Activated CD4-positive, alpha-beta memory T cell treated with anti-CD3 and anti-CD28 coated beads, Interleukin-2, amount 10 ng/mL, durations not matched to agents 7 days and 5 days (primary cell): Measurements from ENCODE around the gene ZBP1. TPM values are rescaled to one million over a fixed set of nuclear protein-coding genes. Genes with fewer than 3 reads are reported as not detected.

Experiments
- CTCF ChIA-PET: fragments of 350-600 bp; sonication (Branson Sonifier 250); formaldehyde crosslinking; loops from one replicate; lab custom pipeline; 2021; ENCODE audit warnings: antibody characterized with exemption, inconsistent platforms; lab: Charles Lee
- POLR2A ChIA-PET: fragments of 350-600 bp; sonication (Branson Sonifier 250); formaldehyde crosslinking; loops from one replicate; lab custom pipeline; 2021; ENCODE audit warnings: antibody characterized with exemption; lab: Charles Lee
- DNase-seq: peaks from one replicate; pipeline ENCODE4 v3.0.0-alpha.2; 2020
- H3K27ac Mint-ChIP-seq: one replicate; pipeline ENCODE4 v1.8.0; 2021; ENCODE audit warnings: mild to moderate bottlenecking, mixed read lengths
- H3K27me3 Mint-ChIP-seq: one replicate; pipeline ENCODE4 v1.8.0; 2021; ENCODE audit warnings: mixed read lengths
- H3K36me3 Mint-ChIP-seq: one replicate; pipeline ENCODE4 v1.8.0; 2021; ENCODE audit warnings: low read depth, mixed read lengths
- H3K4me1 Mint-ChIP-seq: one replicate; pipeline ENCODE4 v1.8.0; 2021; ENCODE audit warnings: mixed read lengths
- H3K4me3 Mint-ChIP-seq: one replicate; pipeline ENCODE4 v1.8.0; 2021; ENCODE audit warnings: mild to moderate bottlenecking, mixed read lengths
- H3K9me3 Mint-ChIP-seq: one replicate; pipeline ENCODE4 v1.8.0; 2021; ENCODE audit warnings: mixed read lengths
- total RNA-seq, 2 experiments: library from RNA; stranded (reverse); gene quantifications; one replicate each; pipeline ENCODE4 v1.2.3, GENCODE V29; 2021

Gene ZBP1
- total RNA-seq, 2 experiments from 2014 or later, result 51.9 to 57.7 TPM

GRCh38 chr20:57655809-57656155 is 35.6 kb upstream of the ZBP1 start:
- ChIA-PET CTCF (interaction anchor here (1.4 kb wide), 1 partner anchor 524 kb away, joined by 3 read pairs; no protein-coding TSS in a partner anchor), POLR2A (no interaction called here)
- no peaks in the 10 kb centered on the region for H3K36me3 Mint-ChIP-seq
- DNase-seq, result peak; percentile 14
- no peak overlapping the region for H3K4me3 Mint-ChIP-seq
- no peak overlapping the region for H3K27ac Mint-ChIP-seq
- peaks cover 11% of the 10 kb centered on the region for H3K4me1 Mint-ChIP-seq
- peaks cover 2% of the 10 kb centered on the region for H3K27me3 Mint-ChIP-seq
- no peaks in the 10 kb centered on the region for H3K9me3 Mint-ChIP-seq

DNA sequence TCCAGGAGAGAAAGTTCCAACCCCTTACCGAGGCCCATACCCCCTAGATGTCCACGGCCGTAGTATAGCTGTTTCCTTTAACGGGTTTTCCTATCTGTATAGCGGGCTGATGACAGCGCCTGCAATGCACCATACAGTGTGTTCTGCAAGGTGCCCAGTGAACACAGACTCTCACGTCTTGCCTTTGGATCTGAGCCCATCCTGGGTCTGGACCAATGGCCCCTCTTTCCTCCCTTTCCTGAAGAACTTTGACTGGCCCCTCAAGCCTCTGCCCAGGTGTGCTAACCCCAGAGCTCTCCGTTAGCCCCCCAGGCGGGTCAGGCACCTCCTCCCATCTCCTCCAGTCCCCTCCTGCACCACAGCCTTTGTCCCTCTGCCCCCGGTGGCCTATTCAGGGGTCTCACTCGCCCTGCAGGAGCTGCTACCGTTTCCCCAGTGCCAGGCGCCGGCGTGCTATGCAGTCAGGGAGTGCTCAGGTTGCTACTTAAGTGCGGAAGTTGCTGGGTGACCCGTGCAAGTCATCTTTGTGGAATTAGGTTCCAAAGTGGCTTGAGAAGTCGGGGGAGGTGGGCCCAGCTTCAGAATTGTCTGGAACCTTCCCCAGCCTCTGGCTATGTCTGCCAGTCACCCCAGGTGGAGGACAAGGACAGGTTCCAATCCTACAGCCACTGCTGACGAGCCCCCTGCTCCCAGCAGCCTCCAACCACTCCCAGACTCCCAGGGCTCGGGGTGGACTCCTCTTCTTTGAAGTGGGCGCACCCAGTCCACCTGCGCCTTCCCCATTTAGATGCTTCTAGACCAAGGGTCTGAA is 35.0 kb upstream of the ZBP1 start:
- H3K36me3 Mint-ChIP-seq, result no peaks in the 10 kb centered on the region
- H3K27ac Mint-ChIP-seq, result no peak overlapping the region
- DNase-seq, result peak; percentile 14
- no peaks in the 10 kb centered on the region for H3K9me3 Mint-ChIP-seq
- peaks cover 11% of the 10 kb centered on the region for H3K4me1 Mint-ChIP-seq
- CTCF ChIA-PET, result interaction anchor here (0.7 to 2.0 kb wide), 5 partner anchors 12 to 1051 kb away, joined by 3 to 7 read pairs (median 5); no protein-coding TSS in a partner anchor
- H3K27me3 Mint-ChIP-seq, result peaks cover 2% of the 10 kb centered on the region
- H3K4me3 Mint-ChIP-seq, result no peak overlapping the region
- POLR2A ChIA-PET, result no interaction called here

GRCh38 chr20:57654363-57654997 is 34.3 kb upstream of the ZBP1 start:
- Mint-ChIP-seq H3K4me1 (peaks cover 11% of the 10 kb centered on the region), H3K27me3 (peaks cover 2% of the 10 kb centered on the region), H3K9me3 (no peaks in the 10 kb centered on the region), H3K4me3 (no peak overlapping the region), H3K27ac (no peak overlapping the region), H3K36me3 (no peaks in the 10 kb centered on the region)
- POLR2A ChIA-PET, result interaction anchor here (0.9 to 1.2 kb wide), 3 partner anchors 32 to 35 kb away, joined by 3 to 5 read pairs (median 5); partner anchors contain the start of gene ZBP1
- peak; percentile 60 for DNase-seq
- CTCF ChIA-PET, result interaction anchor here (0.7 to 2.3 kb wide), 13 partner anchors 11 to 1052 kb away, joined by 3 to 12 read pairs (median 5); partner anchors contain the start of gene ZBP1

DNA sequence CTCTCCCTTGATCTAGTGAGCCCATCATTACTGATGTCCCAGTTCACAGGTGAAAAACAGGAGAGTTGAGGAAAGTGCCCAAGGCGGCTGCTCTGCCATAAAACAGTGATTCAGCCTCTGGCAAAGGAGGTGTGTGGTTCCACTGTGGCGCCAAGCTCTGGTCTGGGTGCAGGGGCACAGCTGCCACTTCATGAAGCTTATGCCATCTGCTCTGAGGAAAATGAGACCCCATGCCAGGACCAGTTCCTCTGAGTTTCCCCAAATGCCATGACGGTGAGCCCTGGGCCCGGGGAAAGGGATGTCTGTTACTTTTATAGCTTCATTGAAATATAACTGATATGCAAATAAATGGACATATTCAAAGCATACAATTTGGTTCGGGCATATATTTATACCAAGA is 33.7 kb upstream of the ZBP1 start:
- H3K27ac Mint-ChIP-seq, result no peak overlapping the region
- ChIA-PET CTCF (interaction anchor here (0.5 to 2.3 kb wide), 16 partner anchors 11 to 585 kb away, joined by 3 to 12 read pairs (median 4); partner anchors contain the start of gene ZBP1), POLR2A (interaction anchor here (0.9 to 1.2 kb wide), 3 partner anchors 31 to 35 kb away, joined by 3 to 5 read pairs (median 5); partner anchors contain the start of gene ZBP1)
- H3K4me1 Mint-ChIP-seq, result peaks cover 9% of the 10 kb centered on the region
- H3K36me3 Mint-ChIP-seq, result no peaks in the 10 kb centered on the region
- no peaks in the 10 kb centered on the region for H3K9me3 Mint-ChIP-seq
- peak; percentile 14 for DNase-seq
- H3K4me3 Mint-ChIP-seq, result no peak overlapping the region
- H3K27me3 Mint-ChIP-seq, result peaks cover 2% of the 10 kb centered on the region

DNA sequence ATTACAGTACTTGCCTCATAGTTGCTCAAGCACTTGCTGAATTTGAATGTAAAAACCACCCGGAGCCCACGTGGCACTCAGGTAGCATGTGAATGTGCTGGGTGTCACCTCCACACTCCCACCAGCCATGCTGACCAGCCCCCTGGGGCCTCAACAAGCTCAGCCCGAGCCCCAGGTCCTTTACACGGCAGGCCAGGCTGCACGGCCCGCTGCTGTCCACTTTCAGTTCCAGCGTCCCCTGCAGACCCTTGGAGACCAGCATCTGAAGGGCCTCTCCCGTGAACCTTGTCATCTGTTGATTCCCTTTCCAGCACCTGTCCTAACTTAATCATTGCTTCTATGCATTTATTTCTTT is 33.3 kb upstream of the ZBP1 start:
- no peaks in the 10 kb centered on the region for H3K9me3 Mint-ChIP-seq
- peaks cover 9% of the 10 kb centered on the region for H3K4me1 Mint-ChIP-seq
- DNase-seq, result peak; percentile 10
- H3K27ac Mint-ChIP-seq, result no peak overlapping the region
- H3K27me3 Mint-ChIP-seq, result peaks cover 2% of the 10 kb centered on the region
- CTCF ChIA-PET, result interaction anchor here (0.5 to 2.3 kb wide), 16 partner anchors 10 to 585 kb away, joined by 3 to 12 read pairs (median 4); partner anchors contain the start of gene ZBP1
- no peak overlapping the region for H3K4me3 Mint-ChIP-seq
- POLR2A ChIA-PET, result interaction anchor here (0.9 to 1.2 kb wide), 3 partner anchors 31 to 34 kb away, joined by 3 to 5 read pairs (median 5); partner anchors contain the start of gene ZBP1
- no peaks in the 10 kb centered on the region for H3K36me3 Mint-ChIP-seq

DNA sequence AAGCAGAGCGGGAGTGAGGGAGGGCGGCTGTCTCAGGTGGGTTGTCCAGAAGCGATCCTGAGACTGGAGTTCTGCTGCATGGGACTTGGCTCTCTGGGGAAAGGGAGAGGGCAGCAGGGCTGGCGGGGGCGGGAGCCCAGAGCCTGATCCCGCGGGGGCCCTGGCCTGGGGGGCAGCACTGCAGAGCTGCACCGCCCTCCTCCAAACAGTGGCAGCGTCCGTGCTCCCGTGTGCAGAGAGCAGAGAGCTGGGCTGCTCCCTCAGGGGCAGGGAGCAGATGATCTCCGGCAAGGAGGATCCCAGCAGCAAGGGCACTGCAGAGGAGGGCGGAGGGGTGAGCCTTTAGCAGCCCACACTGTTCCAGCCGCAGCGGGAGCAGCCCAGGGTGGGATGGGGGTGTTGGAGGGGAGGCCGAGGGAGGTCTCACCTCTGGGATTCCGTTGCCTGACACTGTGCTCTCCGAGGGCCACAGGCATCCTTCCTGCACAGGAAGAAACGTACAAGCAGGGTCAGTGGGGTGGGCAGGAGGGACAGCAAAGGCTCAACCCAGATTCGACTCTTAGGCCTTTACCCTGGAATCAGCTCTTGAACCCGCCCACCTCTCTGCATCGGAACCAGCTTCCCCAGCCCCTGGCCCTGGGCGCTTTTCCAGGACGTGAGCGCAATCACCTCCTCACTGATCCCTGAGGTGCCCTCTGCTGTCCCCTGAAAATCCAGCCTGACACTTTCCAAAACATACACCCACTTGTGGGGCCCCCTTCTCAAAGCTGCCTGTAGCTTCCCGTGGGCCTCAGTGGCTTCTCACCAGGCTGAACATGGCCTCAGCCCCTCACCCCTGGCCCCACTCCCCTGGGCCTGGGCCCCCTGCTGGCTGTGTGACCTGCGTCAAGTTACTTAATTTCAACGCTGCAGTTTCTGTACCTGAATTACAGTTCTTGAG is 32.6 kb upstream of the ZBP1 start:
- peaks cover 3% of the 10 kb centered on the region for H3K4me1 Mint-ChIP-seq
- ChIA-PET CTCF (interaction anchor here (0.9 to 2.3 kb wide), 8 partner anchors 25 to 530 kb away, joined by 3 to 12 read pairs (median 6); partner anchors contain the start of gene ZBP1), POLR2A (interaction anchor here (1.1 kb wide), 1 partner anchor 30 kb away, joined by 5 read pairs; no protein-coding TSS in a partner anchor)
- no peak overlapping the region for H3K27ac Mint-ChIP-seq
- peak; percentile 15 for DNase-seq
- H3K4me3 Mint-ChIP-seq, result no peak overlapping the region
- no peaks in the 10 kb centered on the region for H3K9me3 Mint-ChIP-seq
- no peaks in the 10 kb centered on the region for H3K36me3 Mint-ChIP-seq
- H3K27me3 Mint-ChIP-seq, result peaks cover 3% of the 10 kb centered on the region

- Mint-ChIP-seq H3K36me3 (no peaks in the 10 kb centered on the region), H3K4me1 (no peaks in the 10 kb centered on the region), H3K9me3 (no peaks in the 10 kb centered on the region), H3K27me3 (peaks cover 6% of the 10 kb centered on the region), H3K4me3 (no peak overlapping the region), H3K27ac (no peak overlapping the region)
- CTCF ChIA-PET, result interaction anchor here (0.7 to 2.3 kb wide), 2 partner anchors 29 to 30 kb away, joined by 4 to 12 read pairs; no protein-coding TSS in a partner anchor
- peak; percentile 9 for DNase-seq
- POLR2A ChIA-PET, result no interaction called here
Observed at GRCh38 chr20:57651881-57652605, 31.8 kb upstream of the ZBP1 start.

GRCh38 chr20:57650756-57651483 is 30.7 kb upstream of the ZBP1 start:
- Mint-ChIP-seq H3K4me1 (no peaks in the 10 kb centered on the region), H3K27me3 (peaks cover 9% of the 10 kb centered on the region), H3K4me3 (no peak overlapping the region), H3K36me3 (no peaks in the 10 kb centered on the region), H3K27ac (no peak overlapping the region), H3K9me3 (no peaks in the 10 kb centered on the region)
- ChIA-PET POLR2A (no interaction called here), CTCF (interaction anchor here (0.7 kb wide), 1 partner anchor 28 kb away, joined by 4 read pairs; no protein-coding TSS in a partner anchor)
- DNase-seq, result peak; percentile 12

DNA sequence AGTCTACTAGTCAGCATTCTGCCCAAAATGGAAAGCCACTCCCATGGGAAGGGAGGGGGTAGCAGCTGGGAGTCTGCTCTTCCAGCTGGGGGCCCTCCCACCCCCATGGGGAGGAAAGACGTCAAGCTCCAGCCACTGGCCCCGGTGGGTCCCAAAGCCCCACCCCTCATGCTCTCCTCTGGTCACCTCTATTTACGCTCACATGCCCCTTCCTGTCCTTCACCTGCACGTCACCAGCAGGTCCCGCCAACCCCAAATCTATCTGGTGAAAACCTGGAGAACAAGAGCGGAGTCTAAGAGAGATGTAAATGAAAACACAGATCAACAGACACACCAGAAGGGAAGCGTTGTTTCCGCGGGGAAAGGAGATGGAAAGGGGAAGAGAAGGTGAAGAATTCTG is 30.0 kb upstream of the ZBP1 start:
- H3K27ac Mint-ChIP-seq, result no peak overlapping the region
- H3K27me3 Mint-ChIP-seq, result peaks cover 9% of the 10 kb centered on the region
- no peaks in the 10 kb centered on the region for H3K4me1 Mint-ChIP-seq
- no peak overlapping the region for H3K4me3 Mint-ChIP-seq
- CTCF ChIA-PET, result no interaction called here
- POLR2A ChIA-PET, result no interaction called here
- no peaks in the 10 kb centered on the region for H3K9me3 Mint-ChIP-seq
- H3K36me3 Mint-ChIP-seq, result no peaks in the 10 kb centered on the region
- DNase-seq, result no peak

DNA sequence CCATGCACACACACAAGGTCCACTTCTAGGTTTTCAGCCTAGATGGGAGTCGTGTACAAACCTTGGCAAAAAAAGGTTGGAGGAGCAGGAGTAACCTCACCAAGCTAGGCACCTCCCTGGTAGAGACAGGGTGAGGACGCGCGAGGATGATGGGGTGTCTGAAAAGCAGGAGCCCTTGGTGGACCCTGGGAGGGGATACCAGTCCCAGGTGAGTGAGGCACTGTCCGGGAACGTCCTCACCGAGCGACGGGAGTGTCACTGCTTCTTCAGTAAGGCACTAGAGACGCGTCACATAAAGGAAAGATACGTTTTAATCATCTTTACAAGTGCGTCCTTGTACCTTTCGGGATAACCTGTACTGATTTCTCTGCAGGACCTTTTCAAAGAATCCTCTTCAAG is 29.4 kb upstream of the ZBP1 start:
- H3K9me3 Mint-ChIP-seq, result peaks cover under 1% of the 10 kb centered on the region
- H3K27me3 Mint-ChIP-seq, result peaks cover 14% of the 10 kb centered on the region
- no peaks in the 10 kb centered on the region for H3K36me3 Mint-ChIP-seq
- peak; percentile 7 for DNase-seq
- H3K4me3 Mint-ChIP-seq, result no peak overlapping the region
- POLR2A ChIA-PET, result no interaction called here
- no peak overlapping the region for H3K27ac Mint-ChIP-seq
- CTCF ChIA-PET, result interaction anchor here (1.0 to 1.6 kb wide), 2 partner anchors 27 to 29 kb away, joined by 3 to 4 read pairs; partner anchors contain the start of gene ZBP1
- no peaks in the 10 kb centered on the region for H3K4me1 Mint-ChIP-seq
